HG02840 (cell line): ENCODE data around the gene TMEM233.
"Not testable (repeated sequence)": the region's sequence is repeated elsewhere in the genome, so short reads cannot be mapped to it uniquely, and the experiment has no call there.

Experiments used
- ATAC-seq: cut with Tn5 transposase; IDR thresholded peaks from one replicate; pipeline ENCODE4 v1.9.1; 2021; ENCODE audit warnings: mild to moderate bottlenecking, moderate library complexity, moderate number of reproducible peaks; ENCODE audit not compliant: unreplicated experiment, low FRiP score

TMEM233 gene

GRCh38 chr12:119652665-119653064 lies 59.1 kb downstream of the TMEM233 start:
- no peak for ATAC-seq

- not testable (repeated sequence) for ATAC-seq
Observed at GRCh38 chr12:119657001-119657400, 63.4 kb downstream of the TMEM233 start.

- ATAC-seq: not testable (repeated sequence)
Observed at GRCh38 chr12:119658166-119658565, 64.6 kb downstream of the TMEM233 start.

GRCh38 chr12:119659289-119659897 lies 65.8 kb downstream of the TMEM233 start:
- no peak for ATAC-seq

GRCh38 chr12:119660076-119660475 lies 66.5 kb downstream of the TMEM233 start:
- no peak for ATAC-seq

- ATAC-seq: no peak
Observed at GRCh38 chr12:119661882-119662281, 68.3 kb downstream of the TMEM233 start.

- ATAC-seq: no peak
Observed at GRCh38 chr12:119664642-119665041, 71.1 kb downstream of the TMEM233 start.

- no peak for ATAC-seq
Observed at GRCh38 chr12:119665164-119665929, 71.8 kb downstream of the TMEM233 start.

GRCh38 chr12:119666226-119666795 lies 72.7 kb downstream of the TMEM233 start:
- ATAC-seq: no peak

- ATAC-seq: no peak
Observed at GRCh38 chr12:119666900-119667576, 73.5 kb downstream of the TMEM233 start.

GRCh38 chr12:119667577-119668323 lies 74.2 kb downstream of the TMEM233 start, which contains the start of gene PRKAB1:
PRKAB1 (plus strand) TSS chr12:119668133; CDS start chr12:119668245, 112 bp downstream.
- ATAC-seq: peak; percentile 95

GRCh38 chr12:119668324-119668841 lies 74.8 kb downstream of the TMEM233 start:
- ATAC-seq: no peak

- ATAC-seq: no peak
Observed at GRCh38 chr12:119669744-119670472, 76.3 kb downstream of the TMEM233 start.

GRCh38 chr12:119671070-119671469 lies 77.5 kb downstream of the TMEM233 start:
- ATAC-seq: no peak

GRCh38 chr12:119672194-119672593 lies 78.6 kb downstream of the TMEM233 start:
- ATAC-seq: no peak

- no peak for ATAC-seq
Observed at GRCh38 chr12:119673634-119674033, 80.1 kb downstream of the TMEM233 start.

- ATAC-seq: no peak
Observed at GRCh38 chr12:119674560-119674959, 81.0 kb downstream of the TMEM233 start.

GRCh38 chr12:119676022-119676421 lies 82.4 kb downstream of the TMEM233 start:
- no peak for ATAC-seq

GRCh38 chr12:119676573-119676972 lies 83.0 kb downstream of the TMEM233 start:
- ATAC-seq: no peak
